Measurements from ENCODE around the gene C6orf52. TPM values are rescaled to one million over a fixed set of nuclear protein-coding genes. Genes with fewer than 3 reads are reported as not detected.

Gene C6orf52
- total and polyA plus RNA-seq, 9 of the 15 experiments (the other 6 are each of a cell fraction or from before 2014, with no cell fraction given): 6.7 to 37.0 (median 11.1) TPM

GRCh38 chr6:10694302-10695085 lies at the start of gene C6orf52, which contains the start of gene PAK1IP1 (continued):
- peak; percentile 24 to 37; a peak in 2 of 4 replicates for TF ChIP-seq SIX5 (IDR thresholded peaks at IDR 0.05; ENCODE audit: borderline replicate concordance in 1 of 2, insufficient read depth in 1 of 2, low read depth in 1 of 2, low read length in 2 of 2)
- no peak for TF ChIP-seq CCNT2 (IDR thresholded peaks at IDR 0.05; ENCODE audit: borderline replicate concordance, extremely low read depth, insufficient read length, low read depth, low read length)
- no peak for TF ChIP-seq ZNF224 (CRISPR knock-in tag; IDR thresholded peaks at IDR 0.05)
- no peak for TF ChIP-seq RBM34 (IDR thresholded peaks at IDR 0.05; ENCODE audit: borderline replicate concordance, insufficient read depth, low read length)
- peak; percentile 75 for TF ChIP-seq USF2 (CRISPR knock-in tag; IDR thresholded peaks at IDR 0.05)
- TF ChIP-seq MNT (conservative IDR thresholded peaks at IDR 0.05): peak; percentile 98 to 99
- TF ChIP-seq SMARCA5 (IDR thresholded peaks at IDR 0.05): no peak
- TF ChIP-seq CREM (IDR thresholded peaks at IDR 0.05; ENCODE audit: low read depth): peak; percentile 100
- TF ChIP-seq TCF15 (CRISPR knock-in tag; IDR thresholded peaks at IDR 0.05): no peak
- no peak for TF ChIP-seq SIRT6 (IDR thresholded peaks at IDR 0.05; ENCODE audit: low read depth, low read length)
- no peak for TF ChIP-seq ZBED1 (IDR thresholded peaks at IDR 0.05)
- no peak for TF ChIP-seq RBM17 (IDR thresholded peaks at IDR 0.05; ENCODE audit: borderline replicate concordance, low read depth, low read length)
- TF ChIP-seq ZNF408 (CRISPR knock-in tag; IDR thresholded peaks at IDR 0.05; ENCODE audit: low read depth): no peak
- TF ChIP-seq CBX5 (IDR thresholded peaks at IDR 0.05; ENCODE audit: borderline replicate concordance, low read depth): no peak
- TF ChIP-seq PPARD (CRISPR knock-in tag; IDR thresholded peaks at IDR 0.05): no peak
- peak in 1 of 2 experiments; percentile 81; a peak in 1 of 4 replicates for TF ChIP-seq CSDE1 (IDR thresholded peaks at IDR 0.05)
